ENCODE results near the gene ARHGAP33. TPM values are rescaled to one million over a fixed set of nuclear protein-coding genes. Genes with fewer than 3 reads are reported as not detected.

ARHGAP33 gene, protein sequence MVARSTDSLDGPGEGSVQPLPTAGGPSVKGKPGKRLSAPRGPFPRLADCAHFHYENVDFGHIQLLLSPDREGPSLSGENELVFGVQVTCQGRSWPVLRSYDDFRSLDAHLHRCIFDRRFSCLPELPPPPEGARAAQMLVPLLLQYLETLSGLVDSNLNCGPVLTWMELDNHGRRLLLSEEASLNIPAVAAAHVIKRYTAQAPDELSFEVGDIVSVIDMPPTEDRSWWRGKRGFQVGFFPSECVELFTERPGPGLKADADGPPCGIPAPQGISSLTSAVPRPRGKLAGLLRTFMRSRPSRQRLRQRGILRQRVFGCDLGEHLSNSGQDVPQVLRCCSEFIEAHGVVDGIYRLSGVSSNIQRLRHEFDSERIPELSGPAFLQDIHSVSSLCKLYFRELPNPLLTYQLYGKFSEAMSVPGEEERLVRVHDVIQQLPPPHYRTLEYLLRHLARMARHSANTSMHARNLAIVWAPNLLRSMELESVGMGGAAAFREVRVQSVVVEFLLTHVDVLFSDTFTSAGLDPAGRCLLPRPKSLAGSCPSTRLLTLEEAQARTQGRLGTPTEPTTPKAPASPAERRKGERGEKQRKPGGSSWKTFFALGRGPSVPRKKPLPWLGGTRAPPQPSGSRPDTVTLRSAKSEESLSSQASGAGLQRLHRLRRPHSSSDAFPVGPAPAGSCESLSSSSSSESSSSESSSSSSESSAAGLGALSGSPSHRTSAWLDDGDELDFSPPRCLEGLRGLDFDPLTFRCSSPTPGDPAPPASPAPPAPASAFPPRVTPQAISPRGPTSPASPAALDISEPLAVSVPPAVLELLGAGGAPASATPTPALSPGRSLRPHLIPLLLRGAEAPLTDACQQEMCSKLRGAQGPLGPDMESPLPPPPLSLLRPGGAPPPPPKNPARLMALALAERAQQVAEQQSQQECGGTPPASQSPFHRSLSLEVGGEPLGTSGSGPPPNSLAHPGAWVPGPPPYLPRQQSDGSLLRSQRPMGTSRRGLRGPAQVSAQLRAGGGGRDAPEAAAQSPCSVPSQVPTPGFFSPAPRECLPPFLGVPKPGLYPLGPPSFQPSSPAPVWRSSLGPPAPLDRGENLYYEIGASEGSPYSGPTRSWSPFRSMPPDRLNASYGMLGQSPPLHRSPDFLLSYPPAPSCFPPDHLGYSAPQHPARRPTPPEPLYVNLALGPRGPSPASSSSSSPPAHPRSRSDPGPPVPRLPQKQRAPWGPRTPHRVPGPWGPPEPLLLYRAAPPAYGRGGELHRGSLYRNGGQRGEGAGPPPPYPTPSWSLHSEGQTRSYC
- total RNA-seq: 10 to 100 TPM in 2 of 3 donors, 1 to 10 TPM in 1; 5.1 to 17.7 (median 12.8) TPM

- Histone ChIP-seq H3K4me3 (peak within 1 kb of the TSS; percentile 72 to 82 (median 79)), H3K9me3 (no peaks in the 10 kb centered on the region), H3K27ac (peak within 1 kb of the TSS in 1 of 2 donors; percentile 36), H3K36me3 (no peaks in the 10 kb centered on the region), H3K4me1 (peaks cover 0 to 4% of the 10 kb centered on the region in 2 donors), H3K27me3 (no peaks in the 10 kb centered on the region)
- TF ChIP-seq POLR2AphosphoS5 (IDR thresholded peaks at IDR 0.05): no peak
- intact Hi-C loops (cut with DNase I; ENCODE audit: low total_unique reads): no loop called here
- peak; percentile 98 to 99 for DNase-seq (ENCODE audit: low spot score in 2 of 2)
These were observed at the start of gene ARHGAP33 for GRCh38 chr19:35775298-35776101. TSS of gene ARHGAP33 (plus strand) at chr19:35775564. CDS start at chr19:35775659, 95 bp downstream.

- intact Hi-C loops (cut with DNase I; ENCODE audit: low total_unique reads): no loop called here
- H3K4me1 ChIP-seq: no peaks in the 10 kb centered on the region
- peaks cover 22% of the 10 kb centered on the region for H3K36me3 ChIP-seq
- H3K27me3 ChIP-seq: no peaks in the 10 kb centered on the region
- DNase-seq (ENCODE audit: low spot score in 2 of 2): no peak
- H3K9me3 ChIP-seq: no peaks in the 10 kb centered on the region
- no peak overlapping the region for H3K4me3 ChIP-seq
- TF ChIP-seq POLR2AphosphoS5 (IDR thresholded peaks at IDR 0.05): no peak
- TF ChIP-seq POLR2A (IDR thresholded peaks at IDR 0.05): no peak
- TF ChIP-seq, protein P1, sequence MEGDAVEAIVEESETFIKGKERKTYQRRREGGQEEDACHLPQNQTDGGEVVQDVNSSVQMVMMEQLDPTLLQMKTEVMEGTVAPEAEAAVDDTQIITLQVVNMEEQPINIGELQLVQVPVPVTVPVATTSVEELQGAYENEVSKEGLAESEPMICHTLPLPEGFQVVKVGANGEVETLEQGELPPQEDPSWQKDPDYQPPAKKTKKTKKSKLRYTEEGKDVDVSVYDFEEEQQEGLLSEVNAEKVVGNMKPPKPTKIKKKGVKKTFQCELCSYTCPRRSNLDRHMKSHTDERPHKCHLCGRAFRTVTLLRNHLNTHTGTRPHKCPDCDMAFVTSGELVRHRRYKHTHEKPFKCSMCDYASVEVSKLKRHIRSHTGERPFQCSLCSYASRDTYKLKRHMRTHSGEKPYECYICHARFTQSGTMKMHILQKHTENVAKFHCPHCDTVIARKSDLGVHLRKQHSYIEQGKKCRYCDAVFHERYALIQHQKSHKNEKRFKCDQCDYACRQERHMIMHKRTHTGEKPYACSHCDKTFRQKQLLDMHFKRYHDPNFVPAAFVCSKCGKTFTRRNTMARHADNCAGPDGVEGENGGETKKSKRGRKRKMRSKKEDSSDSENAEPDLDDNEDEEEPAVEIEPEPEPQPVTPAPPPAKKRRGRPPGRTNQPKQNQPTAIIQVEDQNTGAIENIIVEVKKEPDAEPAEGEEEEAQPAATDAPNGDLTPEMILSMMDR (IDR thresholded peaks at IDR 0.05): no peak
- H3K27ac ChIP-seq: no peak overlapping the region
These were observed 48.1 kb upstream of the ARHGAP33 start for GRCh38 chr19:35727053-35727955.

DNA sequence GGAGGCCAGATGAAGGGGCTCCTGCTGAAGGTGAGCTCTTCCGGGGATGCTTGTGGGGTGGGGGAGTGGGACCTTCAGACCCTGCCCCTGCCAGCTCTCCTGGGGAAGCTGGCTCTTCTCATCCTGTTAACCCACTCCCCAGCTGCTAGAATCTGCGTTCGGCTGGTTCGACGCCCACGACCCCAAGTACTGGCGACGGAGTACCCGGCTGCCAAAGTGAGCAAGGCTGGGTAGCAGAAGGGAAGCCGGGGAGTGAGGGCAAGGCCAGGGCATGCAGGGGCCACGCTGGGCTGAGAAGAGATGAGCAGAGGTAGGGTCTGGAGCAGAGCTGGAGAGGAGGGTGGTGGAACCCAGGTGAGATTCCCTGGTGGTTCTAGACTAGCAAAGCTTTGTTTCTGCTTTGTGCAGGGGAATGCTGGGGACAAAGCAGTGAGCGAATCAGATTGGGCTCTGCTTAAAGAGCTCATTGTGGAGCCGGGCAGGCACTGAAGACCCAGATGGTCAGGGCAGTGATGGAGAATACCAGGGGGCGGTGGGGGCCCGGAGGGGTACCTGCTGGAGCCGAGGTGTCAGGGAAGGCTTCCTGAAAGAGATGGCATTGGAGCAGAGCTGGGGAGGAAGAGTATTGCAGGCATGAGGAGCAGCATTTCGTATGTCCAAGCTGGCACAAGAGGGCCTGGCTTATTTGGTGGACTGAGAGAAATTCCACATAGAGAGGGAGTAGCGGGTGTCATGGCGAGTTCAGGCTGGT is 47.2 kb upstream of the ARHGAP33 start:
- no peak for DNase-seq (ENCODE audit: low spot score in 2 of 2)
- TF ChIP-seq, protein P1 (IDR thresholded peaks at IDR 0.05): no peak
- TF ChIP-seq POLR2A (IDR thresholded peaks at IDR 0.05) (no peak), POLR2AphosphoS5 (IDR thresholded peaks at IDR 0.05) (no peak)
- H3K4me1 ChIP-seq: no peaks in the 10 kb centered on the region
- no peak overlapping the region for H3K27ac ChIP-seq
- H3K27me3 ChIP-seq: no peaks in the 10 kb centered on the region
- H3K36me3 ChIP-seq: peaks cover 22% of the 10 kb centered on the region
- intact Hi-C loops (cut with DNase I; ENCODE audit: low total_unique reads): no loop called here
- no peak overlapping the region for H3K4me3 ChIP-seq
- H3K9me3 ChIP-seq: no peaks in the 10 kb centered on the region

DNA sequence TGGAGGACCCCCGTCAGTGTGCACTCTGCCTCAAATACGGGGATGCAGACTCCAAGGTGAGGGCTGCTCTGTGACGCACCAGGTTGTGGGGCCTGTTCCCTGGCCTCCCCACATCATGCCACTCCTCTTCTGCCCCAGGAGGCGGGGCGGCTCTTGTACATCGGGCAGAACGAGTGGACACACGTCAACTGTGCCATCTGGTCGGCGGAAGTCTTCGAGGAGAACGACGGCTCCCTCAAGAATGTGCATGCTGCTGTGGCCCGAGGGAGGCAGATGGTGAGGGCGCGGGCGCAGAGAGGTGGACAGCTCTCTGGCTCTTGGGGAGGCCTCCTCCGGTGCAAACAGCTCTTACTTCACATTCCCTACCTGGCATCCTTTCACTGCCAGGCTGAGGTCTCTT is 46.3 kb upstream of the ARHGAP33 start:
- H3K9me3 ChIP-seq: no peaks in the 10 kb centered on the region
- H3K36me3 ChIP-seq: peaks cover 22% of the 10 kb centered on the region
- no peak overlapping the region for H3K27ac ChIP-seq
- DNase-seq (ENCODE audit: low spot score in 2 of 2): no peak
- H3K27me3 ChIP-seq: no peaks in the 10 kb centered on the region
- H3K4me3 ChIP-seq: no peak overlapping the region
- no peaks in the 10 kb centered on the region for H3K4me1 ChIP-seq
- TF ChIP-seq POLR2AphosphoS5 (IDR thresholded peaks at IDR 0.05) (no peak), POLR2A (IDR thresholded peaks at IDR 0.05) (no peak)
- TF ChIP-seq, protein P1 (IDR thresholded peaks at IDR 0.05): no peak
- intact Hi-C loops (cut with DNase I; ENCODE audit: low total_unique reads): no loop called here
